HEK293 (cell line): Measurements from ENCODE around the gene CEMP1.

ENCODE experiments used
- CTCF ChIA-PET: fragments of 350-600 bp; formaldehyde crosslinking; extraction: SDS; loops from one replicate; lab custom pipeline; 2021; ENCODE audit warnings: antibody characterized with exemption; lab: Yijun Ruan, JAX
- POLR2A ChIA-PET: fragments of 300-600 bp; formaldehyde crosslinking; extraction: SDS; loops from one replicate; lab custom pipeline; 2020; ENCODE audit warnings: antibody characterized with exemption, inconsistent platforms; lab: Yijun Ruan, JAX
- H3K27ac ChIP-seq: fragments of 200-500 bp; sonication (Bioruptor generic); 2 replicates; pipeline ENCODE4 v1.5.1; 2014; ENCODE audit warnings: low read depth, low read length, control low read depth, inconsistent platforms; ENCODE audit errors: extremely low read depth
- H3K36me3 ChIP-seq, 2 experiments: fragments of 200-500 bp in 1 of 2; sonication (Bioruptor generic) in 1 of 2; 1 replicate in 1 of 2; 2 replicates in 1 of 2; pipeline ENCODE4 v1.5.1; 2014 to 2017; ENCODE audit warnings: inconsistent platforms in 2 of 2, low read length in 2 of 2; ENCODE audit not compliant: control insufficient read depth in 2 of 2, insufficient read depth in 1 of 2
- H3K4me1 ChIP-seq: fragments of 200-500 bp; sonication (Bioruptor generic); 2 replicates; pipeline ENCODE4 v1.5.1; 2014; ENCODE audit warnings: mild to moderate bottlenecking, low read length, inconsistent platforms; ENCODE audit not compliant: control insufficient read depth, insufficient read depth
- H3K4me3 ChIP-seq: 2 replicates; pipeline ENCODE4 v1.5.1; 2011; ENCODE audit warnings: low read depth, mild to moderate bottlenecking, control low read depth, low read length, moderate library complexity
- H3K9me3 ChIP-seq: fragments of 200-500 bp; sonication (Bioruptor generic); 2 replicates; pipeline ENCODE4 v1.5.1; 2014; ENCODE audit warnings: low read depth, low read length, inconsistent platforms; ENCODE audit not compliant: control insufficient read depth, insufficient read depth
- HOXA7 ChIP-seq: sonication (generic); formaldehyde crosslinking; IDR thresholded peaks from 2 replicates; pipeline ENCODE4 v1.8.1; 2022; ENCODE audit warnings: missing genetic modification reagents, borderline replicate concordance
- HOXD13 ChIP-seq: sonication (generic); formaldehyde crosslinking; IDR thresholded peaks from 2 replicates; pipeline ENCODE4 v1.8.0; 2022; ENCODE audit warnings: missing genetic modification reagents, borderline replicate concordance
- KLF10 ChIP-seq: fragments of 450-650 bp; IDR thresholded peaks from 2 replicates; pipeline ENCODE4 v1.5.1; 2018; ENCODE audit warnings: missing biosample characterization, mild to moderate bottlenecking, missing genetic modification characterization
- SP3 ChIP-seq: fragments of 450-650 bp; formaldehyde crosslinking; IDR thresholded peaks from 2 replicates; pipeline ENCODE4 v1.5.1; 2016; ENCODE audit warnings: missing biosample characterization, missing genetic modification characterization
- SP7 ChIP-seq: fragments of 450-650 bp; formaldehyde crosslinking; IDR thresholded peaks from 2 replicates; pipeline ENCODE4 v1.5.1; 2016; ENCODE audit warnings: missing biosample characterization, missing genetic modification characterization
- TRIM28 ChIP-seq: IDR thresholded peaks from 2 replicates; pipeline ENCODE4 v1.6.1; 2011; ENCODE audit warnings: low read length, control low read depth, borderline replicate concordance
- ZBTB20 ChIP-seq: fragments of 450-650 bp; formaldehyde crosslinking; IDR thresholded peaks from 2 replicates; pipeline ENCODE4 v1.5.1; 2016; ENCODE audit warnings: missing biosample characterization, missing genetic modification characterization
- ZFP3 ChIP-seq: fragments of 450-650 bp; formaldehyde crosslinking; IDR thresholded peaks from 2 replicates; pipeline ENCODE4 v1.5.1; 2016; ENCODE audit warnings: low read depth, missing biosample characterization, missing genetic modification characterization
- ZNF133 ChIP-seq: fragments of 450-650 bp; formaldehyde crosslinking; IDR thresholded peaks from 2 replicates; pipeline ENCODE4 v1.5.1; 2016; ENCODE audit warnings: missing biosample characterization, missing genetic modification characterization
- ZNF404 ChIP-seq: fragments of 450-650 bp; formaldehyde crosslinking; IDR thresholded peaks from 2 replicates; pipeline ENCODE4 v1.5.1; 2017; ENCODE audit warnings: missing biosample characterization, missing genetic modification characterization
- ZNF521 ChIP-seq: fragments of 450-650 bp; formaldehyde crosslinking; IDR thresholded peaks from 2 replicates; pipeline ENCODE4 v1.5.1; 2017; ENCODE audit warnings: missing biosample characterization, mild to moderate bottlenecking, missing genetic modification characterization
- ZNF544 ChIP-seq: fragments of 450-650 bp; formaldehyde crosslinking; IDR thresholded peaks from 2 replicates; pipeline ENCODE4 v1.5.0; 2017; ENCODE audit warnings: missing biosample characterization, missing genetic modification characterization
- ZNF596 ChIP-seq: fragments of 450-650 bp; IDR thresholded peaks from 2 replicates; pipeline ENCODE4 v1.5.0; 2018; ENCODE audit warnings: missing biosample characterization, mild to moderate bottlenecking, missing genetic modification characterization, moderate library complexity
- ZNF621 ChIP-seq: fragments of 450-650 bp; formaldehyde crosslinking; IDR thresholded peaks from 2 replicates; pipeline ENCODE4 v1.5.1; 2017; ENCODE audit warnings: missing biosample characterization, missing genetic modification characterization
- ZNF658 ChIP-seq: fragments of 450-650 bp; formaldehyde crosslinking; IDR thresholded peaks from 2 replicates; pipeline ENCODE4; 2016; ENCODE audit warnings: missing biosample characterization, missing genetic modification characterization
- ZNF768 ChIP-seq: fragments of 450-650 bp; formaldehyde crosslinking; IDR thresholded peaks from 2 replicates; pipeline ENCODE4 v1.5.1; 2018; ENCODE audit warnings: missing biosample characterization, mild to moderate bottlenecking, missing genetic modification characterization
- ZNF830 ChIP-seq: fragments of 450-650 bp; IDR thresholded peaks from 2 replicates; pipeline ENCODE4 v1.5.0; 2018; ENCODE audit warnings: missing biosample characterization, missing genetic modification characterization, low read depth, mild to moderate bottlenecking, moderate library complexity
- ZXDB ChIP-seq: fragments of 450-650 bp; formaldehyde crosslinking; IDR thresholded peaks from 2 replicates; pipeline ENCODE4 v1.5.1; 2016; ENCODE audit warnings: missing biosample characterization, missing genetic modification characterization
- TF ChIP-seq, protein P1 (sequence below): fragments of 450-650 bp; formaldehyde crosslinking; IDR thresholded peaks from 2 replicates; pipeline ENCODE4 v1.5.1; 2016; ENCODE audit warnings: missing biosample characterization, missing genetic modification characterization
- TF ChIP-seq, protein P2 (sequence below): fragments of 450-650 bp; formaldehyde crosslinking; IDR thresholded peaks from 2 replicates; pipeline ENCODE4 v1.5.1; 2016; ENCODE audit warnings: missing biosample characterization, missing genetic modification characterization
- TF ChIP-seq, protein P3 (sequence below): fragments of 450-650 bp; formaldehyde crosslinking; IDR thresholded peaks from 2 replicates; pipeline ENCODE4 v1.5.1; 2016; ENCODE audit warnings: missing biosample characterization, missing genetic modification characterization
- TF ChIP-seq, protein P4 (sequence below): fragments of 450-650 bp; formaldehyde crosslinking; IDR thresholded peaks from 2 replicates; pipeline ENCODE4 v1.5.1; 2016; ENCODE audit warnings: missing biosample characterization, missing genetic modification characterization
- TF ChIP-seq, protein P5 (sequence below): fragments of 450-650 bp; IDR thresholded peaks from 2 replicates; pipeline ENCODE4 v1.5.1; 2018; ENCODE audit warnings: missing biosample characterization, mild to moderate bottlenecking, missing genetic modification characterization
- TF ChIP-seq, protein P6 (sequence below): fragments of 450-650 bp; formaldehyde crosslinking; IDR thresholded peaks from 2 replicates; pipeline ENCODE4 v1.5.1; 2017; ENCODE audit warnings: missing biosample characterization, missing genetic modification characterization
- TF ChIP-seq, protein P7 (sequence below): fragments of 450-650 bp; formaldehyde crosslinking; IDR thresholded peaks from 2 replicates; pipeline ENCODE4; 2016; ENCODE audit warnings: missing biosample characterization, missing genetic modification characterization

The CEMP1 gene

DNA sequence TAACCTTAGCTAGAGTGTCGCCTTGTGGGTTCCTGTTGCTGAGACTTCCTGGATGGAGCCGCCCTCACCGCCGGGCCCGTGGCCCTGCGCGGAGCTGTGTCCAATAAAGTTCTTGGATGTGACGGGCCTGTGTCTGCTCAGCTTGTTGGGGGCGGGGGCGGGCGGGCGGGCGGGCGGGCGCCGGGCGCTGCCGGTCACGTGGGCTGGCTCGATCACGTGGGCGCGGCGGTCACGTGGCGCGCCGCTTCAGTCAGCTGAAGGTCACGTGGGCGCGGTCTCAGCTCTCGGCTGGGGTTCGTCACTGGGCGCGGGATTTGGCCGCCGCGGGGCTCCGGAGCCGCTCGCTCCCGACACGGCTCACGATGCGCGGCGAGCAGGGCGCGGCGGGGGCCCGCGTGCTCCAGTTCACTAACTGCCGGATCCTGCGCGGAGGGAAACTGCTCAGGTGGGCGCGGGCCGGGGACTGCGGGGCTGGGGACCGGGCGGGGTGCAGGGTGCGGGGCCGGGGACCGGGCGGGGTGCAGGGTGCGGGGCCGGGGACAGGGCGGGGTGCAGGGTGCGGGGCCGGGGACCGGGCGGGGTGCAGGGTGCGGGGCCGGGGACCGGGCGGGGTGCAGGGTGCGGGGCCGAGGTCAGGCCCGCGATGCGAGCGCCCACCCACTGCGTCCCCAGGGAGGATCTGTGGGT is 11.0 kb downstream of the CEMP1 start, which contains the start of gene AMDHD2:
TSS of gene AMDHD2 (plus strand) at position 275 of the 687 bp plus-strand sequence. CDS start at position 363, 88 bp downstream.
- peak within 1 kb of the TSS; percentile 68 for H3K4me3 ChIP-seq
- POLR2A ChIA-PET = interaction anchor here (0.5 to 2.6 kb wide), 10 partner anchors 9 to 365 kb away, joined by 3 to 25 read pairs (median 3); partner anchors contain the start of genes CEMP1, ECI1, PDPK1 and TBC1D24
- peaks cover 3% of the 10 kb centered on the region for H3K4me1 ChIP-seq
- H3K9me3 ChIP-seq = no peaks in the 10 kb centered on the region
- peaks cover 0 to 67% of the 10 kb centered on the region in 2 experiments; a peak in 2 of 3 replicates for H3K36me3 ChIP-seq
- peak within 1 kb of the TSS; percentile 41; the same call in 1 of the 2 replicates for H3K27ac ChIP-seq
- CTCF ChIA-PET = interaction anchor here (0.6 kb wide), 1 partner anchor 17 kb away, joined by 3 read pairs; no protein-coding TSS in a partner anchor
- TF ChIP-seq KLF10 = peak; percentile 51; the same call in 1 of the 2 replicates
- no peak for TF ChIP-seq ZFP3
- TF ChIP-seq, protein P1, sequence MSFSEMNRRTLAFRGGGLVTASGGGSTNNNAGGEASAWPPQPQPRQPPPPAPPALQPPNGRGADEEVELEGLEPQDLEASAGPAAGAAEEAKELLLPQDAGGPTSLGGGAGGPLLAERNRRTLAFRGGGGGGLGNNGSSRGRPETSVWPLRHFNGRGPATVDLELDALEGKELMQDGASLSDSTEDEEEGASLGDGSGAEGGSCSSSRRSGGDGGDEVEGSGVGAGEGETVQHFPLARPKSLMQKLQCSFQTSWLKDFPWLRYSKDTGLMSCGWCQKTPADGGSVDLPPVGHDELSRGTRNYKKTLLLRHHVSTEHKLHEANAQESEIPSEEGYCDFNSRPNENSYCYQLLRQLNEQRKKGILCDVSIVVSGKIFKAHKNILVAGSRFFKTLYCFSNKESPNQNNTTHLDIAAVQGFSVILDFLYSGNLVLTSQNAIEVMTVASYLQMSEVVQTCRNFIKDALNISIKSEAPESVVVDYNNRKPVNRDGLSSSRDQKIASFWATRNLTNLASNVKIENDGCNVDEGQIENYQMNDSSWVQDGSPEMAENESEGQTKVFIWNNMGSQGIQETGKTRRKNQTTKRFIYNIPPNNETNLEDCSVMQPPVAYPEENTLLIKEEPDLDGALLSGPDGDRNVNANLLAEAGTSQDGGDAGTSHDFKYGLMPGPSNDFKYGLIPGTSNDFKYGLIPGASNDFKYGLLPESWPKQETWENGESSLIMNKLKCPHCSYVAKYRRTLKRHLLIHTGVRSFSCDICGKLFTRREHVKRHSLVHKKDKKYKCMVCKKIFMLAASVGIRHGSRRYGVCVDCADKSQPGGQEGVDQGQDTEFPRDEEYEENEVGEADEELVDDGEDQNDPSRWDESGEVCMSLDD (tag by site-specific recombination) = no peak
- TF ChIP-seq ZNF768 = no peak
- TF ChIP-seq SP3 (tag by site-specific recombination) = 0 out of 2 replicates have a peak, but pooled peaks have one; percentile 13
- TF ChIP-seq ZNF404 = no peak
- TF ChIP-seq HOXD13 (CRISPR knock-in tag) = no peak
- TF ChIP-seq HOXA7 (CRISPR knock-in tag) = no peak
- TF ChIP-seq ZNF830 (tag by site-specific recombination) = no peak
- TF ChIP-seq ZNF658 (tag by site-specific recombination) = no peak
- TF ChIP-seq ZNF596 (tag by site-specific recombination) = no peak
- TF ChIP-seq, protein P2, sequence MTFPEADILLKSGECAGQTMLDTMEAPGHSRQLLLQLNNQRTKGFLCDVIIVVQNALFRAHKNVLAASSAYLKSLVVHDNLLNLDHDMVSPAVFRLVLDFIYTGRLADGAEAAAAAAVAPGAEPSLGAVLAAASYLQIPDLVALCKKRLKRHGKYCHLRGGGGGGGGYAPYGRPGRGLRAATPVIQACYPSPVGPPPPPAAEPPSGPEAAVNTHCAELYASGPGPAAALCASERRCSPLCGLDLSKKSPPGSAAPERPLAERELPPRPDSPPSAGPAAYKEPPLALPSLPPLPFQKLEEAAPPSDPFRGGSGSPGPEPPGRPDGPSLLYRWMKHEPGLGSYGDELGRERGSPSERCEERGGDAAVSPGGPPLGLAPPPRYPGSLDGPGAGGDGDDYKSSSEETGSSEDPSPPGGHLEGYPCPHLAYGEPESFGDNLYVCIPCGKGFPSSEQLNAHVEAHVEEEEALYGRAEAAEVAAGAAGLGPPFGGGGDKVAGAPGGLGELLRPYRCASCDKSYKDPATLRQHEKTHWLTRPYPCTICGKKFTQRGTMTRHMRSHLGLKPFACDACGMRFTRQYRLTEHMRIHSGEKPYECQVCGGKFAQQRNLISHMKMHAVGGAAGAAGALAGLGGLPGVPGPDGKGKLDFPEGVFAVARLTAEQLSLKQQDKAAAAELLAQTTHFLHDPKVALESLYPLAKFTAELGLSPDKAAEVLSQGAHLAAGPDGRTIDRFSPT = no peak
- TF ChIP-seq ZNF133 (tag by site-specific recombination) = no peak
- TF ChIP-seq, protein P3, sequence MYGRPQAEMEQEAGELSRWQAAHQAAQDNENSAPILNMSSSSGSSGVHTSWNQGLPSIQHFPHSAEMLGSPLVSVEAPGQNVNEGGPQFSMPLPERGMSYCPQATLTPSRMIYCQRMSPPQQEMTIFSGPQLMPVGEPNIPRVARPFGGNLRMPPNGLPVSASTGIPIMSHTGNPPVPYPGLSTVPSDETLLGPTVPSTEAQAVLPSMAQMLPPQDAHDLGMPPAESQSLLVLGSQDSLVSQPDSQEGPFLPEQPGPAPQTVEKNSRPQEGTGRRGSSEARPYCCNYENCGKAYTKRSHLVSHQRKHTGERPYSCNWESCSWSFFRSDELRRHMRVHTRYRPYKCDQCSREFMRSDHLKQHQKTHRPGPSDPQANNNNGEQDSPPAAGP (tag by site-specific recombination) = 0 out of 2 replicates have a peak, but pooled peaks have one; percentile 26
- TF ChIP-seq SP7 = no peak
- TF ChIP-seq, protein P4, sequence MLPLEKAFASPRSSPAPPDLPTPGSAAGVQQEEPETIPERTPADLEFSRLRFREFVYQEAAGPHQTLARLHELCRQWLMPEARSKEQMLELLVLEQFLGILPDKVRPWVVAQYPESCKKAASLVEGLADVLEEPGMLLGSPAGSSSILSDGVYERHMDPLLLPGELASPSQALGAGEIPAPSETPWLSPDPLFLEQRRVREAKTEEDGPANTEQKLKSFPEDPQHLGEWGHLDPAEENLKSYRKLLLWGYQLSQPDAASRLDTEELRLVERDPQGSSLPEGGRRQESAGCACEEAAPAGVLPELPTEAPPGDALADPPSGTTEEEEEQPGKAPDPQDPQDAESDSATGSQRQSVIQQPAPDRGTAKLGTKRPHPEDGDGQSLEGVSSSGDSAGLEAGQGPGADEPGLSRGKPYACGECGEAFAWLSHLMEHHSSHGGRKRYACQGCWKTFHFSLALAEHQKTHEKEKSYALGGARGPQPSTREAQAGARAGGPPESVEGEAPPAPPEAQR (tag by site-specific recombination) = no peak
- TF ChIP-seq, protein P5, sequence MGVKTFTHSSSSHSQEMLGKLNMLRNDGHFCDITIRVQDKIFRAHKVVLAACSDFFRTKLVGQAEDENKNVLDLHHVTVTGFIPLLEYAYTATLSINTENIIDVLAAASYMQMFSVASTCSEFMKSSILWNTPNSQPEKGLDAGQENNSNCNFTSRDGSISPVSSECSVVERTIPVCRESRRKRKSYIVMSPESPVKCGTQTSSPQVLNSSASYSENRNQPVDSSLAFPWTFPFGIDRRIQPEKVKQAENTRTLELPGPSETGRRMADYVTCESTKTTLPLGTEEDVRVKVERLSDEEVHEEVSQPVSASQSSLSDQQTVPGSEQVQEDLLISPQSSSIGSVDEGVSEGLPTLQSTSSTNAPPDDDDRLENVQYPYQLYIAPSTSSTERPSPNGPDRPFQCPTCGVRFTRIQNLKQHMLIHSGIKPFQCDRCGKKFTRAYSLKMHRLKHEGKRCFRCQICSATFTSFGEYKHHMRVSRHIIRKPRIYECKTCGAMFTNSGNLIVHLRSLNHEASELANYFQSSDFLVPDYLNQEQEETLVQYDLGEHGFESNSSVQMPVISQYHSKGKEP (tag by site-specific recombination) = no peak
- peak; percentile 33; the same call in 1 of the 2 replicates for TF ChIP-seq ZBTB20 (tag by site-specific recombination)
- TF ChIP-seq, protein P6, sequence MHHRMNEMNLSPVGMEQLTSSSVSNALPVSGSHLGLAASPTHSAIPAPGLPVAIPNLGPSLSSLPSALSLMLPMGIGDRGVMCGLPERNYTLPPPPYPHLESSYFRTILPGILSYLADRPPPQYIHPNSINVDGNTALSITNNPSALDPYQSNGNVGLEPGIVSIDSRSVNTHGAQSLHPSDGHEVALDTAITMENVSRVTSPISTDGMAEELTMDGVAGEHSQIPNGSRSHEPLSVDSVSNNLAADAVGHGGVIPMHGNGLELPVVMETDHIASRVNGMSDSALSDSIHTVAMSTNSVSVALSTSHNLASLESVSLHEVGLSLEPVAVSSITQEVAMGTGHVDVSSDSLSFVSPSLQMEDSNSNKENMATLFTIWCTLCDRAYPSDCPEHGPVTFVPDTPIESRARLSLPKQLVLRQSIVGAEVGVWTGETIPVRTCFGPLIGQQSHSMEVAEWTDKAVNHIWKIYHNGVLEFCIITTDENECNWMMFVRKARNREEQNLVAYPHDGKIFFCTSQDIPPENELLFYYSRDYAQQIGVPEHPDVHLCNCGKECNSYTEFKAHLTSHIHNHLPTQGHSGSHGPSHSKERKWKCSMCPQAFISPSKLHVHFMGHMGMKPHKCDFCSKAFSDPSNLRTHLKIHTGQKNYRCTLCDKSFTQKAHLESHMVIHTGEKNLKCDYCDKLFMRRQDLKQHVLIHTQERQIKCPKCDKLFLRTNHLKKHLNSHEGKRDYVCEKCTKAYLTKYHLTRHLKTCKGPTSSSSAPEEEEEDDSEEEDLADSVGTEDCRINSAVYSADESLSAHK (tag by site-specific recombination) = no peak
- 0 out of 2 replicates have a peak, but pooled peaks have one; percentile 31 for TF ChIP-seq ZXDB (tag by site-specific recombination)
- no peak for TF ChIP-seq ZNF621
- TF ChIP-seq ZNF544 (tag by site-specific recombination) = no peak
- TF ChIP-seq ZNF521 (tag by site-specific recombination) = no peak
- no peak for TF ChIP-seq TRIM28
- TF ChIP-seq, protein P7, sequence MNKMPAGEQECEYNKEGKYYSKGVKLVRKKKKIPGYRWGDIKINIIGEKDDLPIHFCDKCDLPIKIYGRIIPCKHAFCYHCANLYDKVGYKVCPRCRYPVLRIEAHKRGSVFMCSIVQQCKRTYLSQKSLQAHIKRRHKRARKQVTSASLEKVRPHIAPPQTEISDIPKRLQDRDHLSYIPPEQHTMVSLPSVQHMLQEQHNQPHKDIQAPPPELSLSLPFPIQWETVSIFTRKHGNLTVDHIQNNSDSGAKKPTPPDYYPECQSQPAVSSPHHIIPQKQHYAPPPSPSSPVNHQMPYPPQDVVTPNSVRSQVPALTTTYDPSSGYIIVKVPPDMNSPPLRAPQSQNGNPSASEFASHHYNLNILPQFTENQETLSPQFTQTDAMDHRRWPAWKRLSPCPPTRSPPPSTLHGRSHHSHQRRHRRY (tag by site-specific recombination) = no peak
